CMK (cell line): ENCODE results near the gene DNAH10.

Source experiments
- DNase-seq: peaks from one replicate; pipeline ENCODE4 v3.0.0-alpha.2; 2010; ENCODE audit warnings: low read depth

Gene DNAH10

GRCh38 chr12:123886931-123887582, 125.0 kb downstream of the DNAH10 start:
- no peak for DNase-seq

GRCh38 chr12:123888989-123889388, 126.9 kb downstream of the DNAH10 start:
- DNase-seq = no peak

GRCh38 chr12:123889848-123890535, 127.9 kb downstream of the DNAH10 start:
- DNase-seq = no peak

- DNase-seq = no peak
Measured at GRCh38 chr12:123890536-123890902, 128.4 kb downstream of the DNAH10 start.

- no peak for DNase-seq
Measured at GRCh38 chr12:123891011-123891410, 128.9 kb downstream of the DNAH10 start.

- no peak for DNase-seq
Measured at GRCh38 chr12:123891516-123892179, 129.5 kb downstream of the DNAH10 start.

- DNase-seq = no peak
Measured at GRCh38 chr12:123892180-123892559, 130.1 kb downstream of the DNAH10 start.

GRCh38 chr12:123892853-123893252, 130.8 kb downstream of the DNAH10 start:
- DNase-seq = no peak

GRCh38 chr12:123893276-123893675, 131.2 kb downstream of the DNAH10 start:
- DNase-seq = no peak

GRCh38 chr12:123894823-123895345, 132.8 kb downstream of the DNAH10 start:
- no peak for DNase-seq

GRCh38 chr12:123895451-123895850, 133.3 kb downstream of the DNAH10 start:
- no peak for DNase-seq

- DNase-seq = no peak
Measured at GRCh38 chr12:123896767-123897166, 134.7 kb downstream of the DNAH10 start.

GRCh38 chr12:123897221-123897620, 135.1 kb downstream of the DNAH10 start:
- DNase-seq = no peak

- no peak for DNase-seq
Measured at GRCh38 chr12:123898673-123899072, 136.6 kb downstream of the DNAH10 start.

- DNase-seq = no peak
Measured at GRCh38 chr12:123899368-123899767, 137.3 kb downstream of the DNAH10 start.

- no peak for DNase-seq
Measured at GRCh38 chr12:123900871-123901376, 138.8 kb downstream of the DNAH10 start.

- DNase-seq = no peak
Measured at GRCh38 chr12:123902821-123903220, 140.7 kb downstream of the DNAH10 start.

GRCh38 chr12:123903301-123904065, 141.4 kb downstream of the DNAH10 start:
- no peak for DNase-seq

- DNase-seq = peak; percentile 48
Measured at GRCh38 chr12:123905319-123905925, 143.3 kb downstream of the DNAH10 start.

- no peak for DNase-seq
Measured at GRCh38 chr12:123906711-123907420, 144.8 kb downstream of the DNAH10 start.
